GM19351 (cell line): ENCODE data around the gene IL1F10.

Experiments
- ATAC-seq: cut with Tn5 transposase; IDR thresholded peaks from one replicate; pipeline ENCODE4 v1.9.1; 2021; ENCODE audit warnings: mild to moderate bottlenecking, moderate library complexity; ENCODE audit not compliant: unreplicated experiment

Gene IL1F10

DNA sequence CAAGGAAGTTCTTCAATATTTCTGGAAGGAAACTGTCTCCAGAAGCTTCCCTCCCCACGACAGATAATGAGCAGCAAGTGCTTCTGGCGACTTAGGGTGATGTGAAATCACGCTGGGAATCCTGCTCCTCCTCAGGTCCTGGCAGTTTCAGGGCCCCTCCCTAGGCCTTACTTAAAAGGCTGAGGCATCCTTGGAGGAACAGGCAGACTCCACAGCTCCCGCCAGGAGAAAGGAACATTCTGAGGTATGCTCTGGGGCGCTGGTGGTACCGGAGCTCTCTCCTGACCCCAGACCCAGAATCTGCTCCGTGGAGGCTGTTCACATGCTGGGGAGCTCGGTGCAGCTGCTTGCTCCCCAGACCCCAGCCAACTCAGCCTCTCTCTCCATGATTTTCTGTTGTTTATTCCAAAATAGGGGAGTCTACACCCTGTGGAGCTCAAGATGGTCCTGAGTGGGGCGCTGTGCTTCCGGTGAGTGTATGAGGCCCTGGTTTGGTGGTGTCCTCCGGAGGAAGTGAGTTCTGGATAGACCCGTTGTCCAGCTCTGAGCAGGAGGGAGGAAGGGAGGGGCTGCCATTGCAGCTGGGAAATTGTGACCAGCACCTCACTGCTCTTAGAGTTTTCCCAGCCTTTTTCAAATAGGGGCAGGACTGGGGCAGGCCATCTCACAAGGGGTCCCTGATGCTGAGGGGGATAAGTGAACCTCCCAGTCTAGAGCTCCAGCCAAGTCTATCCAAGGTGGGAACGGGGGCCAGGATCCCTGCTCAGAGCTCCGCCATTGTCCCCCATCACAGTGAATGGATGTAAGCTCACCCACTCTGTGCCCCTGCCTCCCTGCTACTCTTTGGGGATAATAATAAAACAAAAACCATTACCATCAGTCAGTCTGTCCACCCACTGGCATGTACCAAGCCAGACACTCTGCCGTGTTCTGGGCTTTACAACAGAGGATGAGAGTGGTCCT lies 8.5 kb upstream of the IL1F10 start, which contains the start of gene IL36RN:
Gene IL36RN, plus strand, starts transcription at position 201 of the 963 bp plus-strand sequence. Its CDS starts 241 bp downstream, at position 442.
- no peak for ATAC-seq

GRCh38 chr2:113060396-113060795 lies 7.4 kb upstream of the IL1F10 start:
- ATAC-seq, result no peak

DNA sequence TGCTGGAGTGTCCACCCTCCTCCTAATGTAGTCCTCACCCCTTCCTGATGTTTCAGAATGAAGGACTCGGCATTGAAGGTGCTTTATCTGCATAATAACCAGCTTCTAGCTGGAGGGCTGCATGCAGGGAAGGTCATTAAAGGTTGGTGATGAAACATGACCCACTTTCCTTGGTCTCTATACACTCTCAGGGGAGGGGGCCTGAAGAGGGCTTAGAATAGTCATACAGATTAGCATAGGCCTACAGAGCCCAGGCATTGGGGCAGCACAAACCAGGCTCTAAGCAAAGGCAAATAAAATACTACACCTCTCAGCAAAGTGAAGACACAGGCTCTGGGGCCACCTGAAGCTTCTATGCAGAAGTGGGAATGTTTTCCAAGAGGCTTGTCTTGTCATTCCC lies 7.0 kb upstream of the IL1F10 start:
- no peak for ATAC-seq

- ATAC-seq, result no peak
Measured at GRCh38 chr2:113061241-113061640, 6.5 kb upstream of the IL1F10 start.

DNA sequence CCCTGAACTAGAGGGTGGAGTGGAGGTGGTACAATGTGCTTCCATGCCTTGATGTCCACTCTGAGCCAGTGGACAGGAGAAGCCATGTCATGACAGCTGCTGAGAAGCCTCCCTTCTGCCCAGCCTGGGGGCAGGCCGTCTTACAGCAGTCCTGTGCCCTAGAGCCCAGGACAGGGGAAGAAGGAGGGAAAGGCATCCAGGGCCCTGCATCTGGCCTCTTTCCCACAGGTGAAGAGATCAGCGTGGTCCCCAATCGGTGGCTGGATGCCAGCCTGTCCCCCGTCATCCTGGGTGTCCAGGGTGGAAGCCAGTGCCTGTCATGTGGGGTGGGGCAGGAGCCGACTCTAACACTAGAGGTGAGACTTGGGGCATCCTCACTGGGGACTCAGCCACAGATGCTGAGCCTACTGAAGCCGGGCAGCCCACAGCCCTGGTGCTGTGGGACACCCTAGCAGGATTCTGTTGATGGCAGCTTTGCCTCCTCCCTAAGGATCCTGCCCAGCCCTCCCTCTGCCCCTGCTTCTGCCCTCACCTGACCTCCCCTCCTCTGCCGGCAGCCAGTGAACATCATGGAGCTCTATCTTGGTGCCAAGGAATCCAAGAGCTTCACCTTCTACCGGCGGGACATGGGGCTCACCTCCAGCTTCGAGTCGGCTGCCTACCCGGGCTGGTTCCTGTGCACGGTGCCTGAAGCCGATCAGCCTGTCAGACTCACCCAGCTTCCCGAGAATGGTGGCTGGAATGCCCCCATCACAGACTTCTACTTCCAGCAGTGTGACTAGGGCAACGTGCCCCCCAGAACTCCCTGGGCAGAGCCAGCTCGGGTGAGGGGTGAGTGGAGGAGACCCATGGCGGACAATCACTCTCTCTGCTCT lies 5.6 kb upstream of the IL1F10 start:
- ATAC-seq, result no peak

GRCh38 chr2:113064281-113064680 lies 3.5 kb upstream of the IL1F10 start:
- ATAC-seq, result no peak

DNA sequence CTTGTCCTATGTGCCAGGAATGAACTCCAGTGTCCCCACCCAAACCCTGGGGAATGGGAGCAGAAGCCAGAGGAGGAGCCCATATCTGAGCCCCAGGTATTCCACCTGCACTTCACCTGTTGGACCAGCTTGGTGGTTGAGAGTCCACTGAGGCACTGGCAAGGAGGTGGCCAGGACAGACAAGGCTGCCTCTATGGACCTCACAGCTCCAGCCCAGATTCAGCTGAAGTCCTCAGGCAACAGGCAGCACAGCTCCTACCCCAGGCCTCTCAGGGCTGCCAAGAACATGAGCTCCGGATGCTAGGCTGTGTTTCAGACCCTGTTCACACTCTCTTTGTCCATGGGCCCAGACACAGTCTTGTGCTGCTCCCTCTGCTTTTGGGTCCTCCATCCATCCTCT lies 2.9 kb upstream of the IL1F10 start:
- ATAC-seq, result no peak

DNA sequence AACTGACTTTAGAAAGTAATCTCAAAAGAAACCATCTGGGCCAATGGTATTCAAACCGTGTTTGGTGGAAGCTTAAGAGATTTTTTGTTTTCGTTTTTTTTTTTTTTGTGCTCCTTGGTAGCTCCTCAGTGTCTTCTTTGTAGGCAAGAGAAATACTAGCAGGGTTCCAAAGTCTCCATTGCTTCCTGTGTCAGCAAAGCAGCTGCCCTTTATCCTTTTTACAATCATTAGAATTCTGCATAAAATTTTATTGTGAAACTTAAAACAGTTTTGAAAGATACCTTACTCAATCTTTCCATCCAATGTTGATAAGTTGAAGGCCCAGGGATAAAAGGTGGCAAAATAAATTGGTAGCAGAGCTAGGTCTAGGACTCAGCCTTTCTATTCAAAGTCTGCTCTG lies 479 bp downstream of the IL1F10 start:
- ATAC-seq, result no peak

GRCh38 chr2:113068706-113069485 lies 1.1 kb downstream of the IL1F10 start:
- no peak for ATAC-seq

DNA sequence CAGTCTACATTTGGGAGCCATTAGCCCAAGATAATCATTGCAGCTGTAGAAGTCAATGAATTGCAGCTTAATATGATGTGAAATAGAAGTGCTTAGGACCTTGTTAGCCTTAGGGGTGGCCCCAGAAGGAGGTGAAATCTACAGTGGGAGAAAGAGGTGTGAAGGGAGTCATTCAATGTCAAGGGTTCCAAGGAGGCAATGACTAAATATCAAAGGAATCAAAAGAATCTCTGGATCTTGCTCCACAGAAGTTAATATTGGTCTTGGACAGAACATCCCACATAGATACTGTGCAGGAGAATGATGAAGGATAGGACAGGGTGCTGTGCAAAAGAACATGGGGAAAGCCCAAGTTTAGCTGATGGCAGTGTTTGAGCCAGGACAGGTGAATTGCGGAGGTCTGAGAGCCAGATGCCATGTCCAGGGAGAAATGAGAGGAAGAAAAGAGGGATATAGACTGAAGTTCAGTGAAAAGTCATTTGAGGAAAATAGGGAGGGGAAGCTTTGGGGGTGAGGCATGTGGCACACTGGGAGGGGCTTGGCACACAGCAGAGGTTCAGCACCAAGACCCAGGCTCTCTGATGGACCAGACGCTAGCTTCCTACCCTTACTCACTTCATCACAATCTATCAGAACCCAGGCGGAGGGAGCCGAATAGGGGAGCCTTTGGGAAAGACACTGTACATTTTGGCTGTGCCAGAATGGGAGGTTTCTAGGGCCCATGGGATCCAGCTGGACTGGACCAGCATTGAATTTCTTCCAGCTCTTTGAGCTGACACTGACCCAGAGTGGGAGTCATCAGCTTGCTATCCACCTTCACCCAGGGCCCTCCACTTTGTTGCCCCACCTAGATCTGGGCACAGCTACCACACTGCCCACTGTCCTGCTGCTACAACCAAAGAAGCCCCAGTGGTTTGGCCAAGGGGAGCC lies 2.2 kb downstream of the IL1F10 start:
- no peak for ATAC-seq

- no peak for ATAC-seq
Measured at GRCh38 chr2:113070606-113070975, 2.8 kb downstream of the IL1F10 start.

DNA sequence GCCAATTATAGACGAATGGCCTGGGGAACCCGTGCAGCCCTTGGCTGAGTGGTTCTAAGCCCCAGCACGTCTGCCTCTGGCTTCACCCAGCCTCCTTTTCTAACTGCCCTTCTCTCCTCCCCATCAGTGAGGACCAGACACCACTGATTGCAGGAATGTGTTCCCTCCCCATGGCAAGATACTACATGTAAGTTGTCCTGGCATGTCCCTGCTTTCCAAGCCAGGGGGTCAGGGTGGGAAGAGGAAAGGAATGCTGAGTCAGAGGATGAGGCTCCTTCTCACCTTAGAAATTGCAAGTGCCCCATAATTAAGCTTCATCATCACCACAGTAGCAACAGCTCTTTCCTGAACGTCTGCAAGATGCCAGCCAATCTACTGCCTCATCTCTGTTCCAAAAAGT lies 4.8 kb downstream of the IL1F10 start:
- ATAC-seq, result no peak

- ATAC-seq, result no peak
Measured at GRCh38 chr2:113073325-113073834, 5.6 kb downstream of the IL1F10 start.

DNA sequence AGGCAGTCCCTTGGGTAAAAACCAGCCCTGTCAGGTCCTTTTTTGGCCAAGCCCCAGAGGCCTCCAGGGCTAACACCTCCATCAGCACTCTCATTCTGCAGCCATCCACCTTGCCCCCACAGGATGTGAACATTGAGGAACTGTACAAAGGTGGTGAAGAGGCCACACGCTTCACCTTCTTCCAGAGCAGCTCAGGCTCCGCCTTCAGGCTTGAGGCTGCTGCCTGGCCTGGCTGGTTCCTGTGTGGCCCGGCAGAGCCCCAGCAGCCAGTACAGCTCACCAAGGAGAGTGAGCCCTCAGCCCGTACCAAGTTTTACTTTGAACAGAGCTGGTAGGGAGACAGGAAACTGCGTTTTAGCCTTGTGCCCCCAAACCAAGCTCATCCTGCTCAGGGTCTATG lies 7.3 kb downstream of the IL1F10 start:
- no peak for ATAC-seq

GRCh38 chr2:113075600-113075999 lies 7.8 kb downstream of the IL1F10 start:
- no peak for ATAC-seq

- no peak for ATAC-seq
Measured at GRCh38 chr2:113076954-113077669, 9.3 kb downstream of the IL1F10 start.

DNA sequence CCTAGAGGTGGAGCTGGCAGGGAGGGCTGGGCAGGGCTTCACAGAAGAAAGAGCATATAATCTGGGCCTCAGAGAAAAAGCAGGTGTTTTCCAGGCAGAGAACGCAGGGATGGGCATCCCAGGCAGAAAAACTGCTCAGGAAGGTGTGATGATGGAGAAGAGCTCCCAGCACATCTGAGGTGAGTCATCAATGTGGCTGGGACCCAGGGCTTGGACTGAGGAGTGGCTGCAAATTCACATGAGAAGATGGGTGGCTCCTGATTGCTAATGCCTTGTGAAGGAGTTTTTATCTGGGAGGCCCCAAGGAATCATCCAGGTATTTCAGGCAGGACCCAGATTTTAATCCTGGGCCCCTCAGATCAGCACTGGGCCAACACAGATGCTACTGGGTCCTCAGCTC lies 10.2 kb downstream of the IL1F10 start:
- no peak for ATAC-seq

- ATAC-seq, result no peak
Measured at GRCh38 chr2:113078350-113078839, 10.6 kb downstream of the IL1F10 start.

GRCh38 chr2:113079131-113079530 lies 11.4 kb downstream of the IL1F10 start:
- no peak for ATAC-seq
